Measurements from ENCODE around the gene ABHD17B. TPM values are rescaled to one million over a fixed set of nuclear protein-coding genes. Genes with fewer than 3 reads are reported as not detected.

The ABHD17B gene
- total RNA-seq, 4 donors from 2014 or later: 11.5 to 67.2 (median 16.2) TPM

- Histone ChIP-seq H3K27me3 (no peaks in the 10 kb centered on the region), H3K4me3 (no peak overlapping the region), H3K4me1 (peaks cover 0 to 4% of the 10 kb centered on the region in 2 donors), H3K27ac (no peak overlapping the region), H3K9me3 (no peaks in the 10 kb centered on the region), H3K36me3 (no peaks in the 10 kb centered on the region)
- TF ChIP-seq CTCF (IDR thresholded peaks at IDR 0.05) (no peak), POLR2A (IDR thresholded peaks at IDR 0.05) (no peak)
- intact Hi-C loops (cut with DNase I; ENCODE audit: low total_unique reads): no loop called here
- no peak for DNase-seq
Measured at GRCh38 chr9:71915495-71915894, 4.5 kb upstream of the ABHD17B start.

- no peaks in the 10 kb centered on the region for H3K27me3 ChIP-seq
- no peak for DNase-seq
Measured at GRCh38 chr9:71911908-71912335, 929 bp upstream of the ABHD17B start.

GRCh38 chr9:71910650-71911060 lies 338 bp downstream of the ABHD17B start:
- Histone ChIP-seq H3K9me3 (no peaks in the 10 kb centered on the region), H3K27me3 (no peaks in the 10 kb centered on the region), H3K4me3 (peak overlapping the region; percentile 76 to 92), H3K4me1 (peaks cover 0 to 4% of the 10 kb centered on the region in 2 donors), H3K27ac (peak overlapping the region; percentile 92 to 97), H3K36me3 (no peaks in the 10 kb centered on the region)
- intact Hi-C loops (cut with DNase I; ENCODE audit: low total_unique reads): no loop called here
- no peak for DNase-seq
- TF ChIP-seq POLR2A (IDR thresholded peaks at IDR 0.05) (no peak), CTCF (IDR thresholded peaks at IDR 0.05) (no peak)

More at GRCh38 chr9:71911908-71912335, 929 bp upstream of the ABHD17B start:
- intact Hi-C loops (cut with DNase I; ENCODE audit: low total_unique reads): no loop called here
- peak overlapping the region; percentile 92 to 97 for H3K27ac ChIP-seq
- no peaks in the 10 kb centered on the region for H3K9me3 ChIP-seq
- no peak for TF ChIP-seq POLR2A (IDR thresholded peaks at IDR 0.05)
- TF ChIP-seq CTCF (IDR thresholded peaks at IDR 0.05): no peak
- no peaks in the 10 kb centered on the region for H3K36me3 ChIP-seq
- H3K4me1 ChIP-seq: peaks cover 0 to 4% of the 10 kb centered on the region in 2 donors
- H3K4me3 ChIP-seq: peak overlapping the region; percentile 76 to 92

GRCh38 chr9:71909887-71910649 lies 925 bp downstream of the ABHD17B start:
- Histone ChIP-seq H3K9me3 (no peaks in the 10 kb centered on the region), H3K36me3 (no peaks in the 10 kb centered on the region), H3K27ac (peak overlapping the region; percentile 92 to 97), H3K4me1 (peaks cover 0 to 4% of the 10 kb centered on the region in 2 donors), H3K27me3 (no peaks in the 10 kb centered on the region), H3K4me3 (peak overlapping the region; percentile 76 to 92)
- DNase-seq: peak; percentile 46
- TF ChIP-seq CTCF (IDR thresholded peaks at IDR 0.05) (no peak), POLR2A (IDR thresholded peaks at IDR 0.05) (no peak)
- intact Hi-C loops (cut with DNase I; ENCODE audit: low total_unique reads): no loop called here

GRCh38 chr9:71908825-71909224 lies 2.2 kb downstream of the ABHD17B start:
- no peak overlapping the region for H3K4me3 ChIP-seq

More at GRCh38 chr9:71908825-71909224, 2.2 kb downstream of the ABHD17B start:
- Histone ChIP-seq H3K4me1 (peaks cover 0 to 4% of the 10 kb centered on the region in 2 donors), H3K27ac (peak overlapping the region in 1 of 2 donors; percentile 97), H3K36me3 (no peaks in the 10 kb centered on the region), H3K9me3 (no peaks in the 10 kb centered on the region), H3K27me3 (no peaks in the 10 kb centered on the region)
- intact Hi-C loops (cut with DNase I; ENCODE audit: low total_unique reads): no loop called here
- TF ChIP-seq POLR2A (IDR thresholded peaks at IDR 0.05) (no peak), CTCF (IDR thresholded peaks at IDR 0.05) (no peak)
- DNase-seq: no peak
